Fibroblast of pulmonary artery (primary cell): Measurements from ENCODE around the gene FLOT1.

Experiments
- DNase-seq: peaks from one replicate; pipeline ENCODE4 v3.0.0-alpha.2; 2010; ENCODE audit warnings: low read depth
- H3K4me3 ChIP-seq: replicated peaks from 2 replicates; pipeline ENCODE4 v1.5.1; 2011; ENCODE audit warnings: low read depth, mild to moderate bottlenecking, control low read depth, low read length, moderate library complexity
- TF ChIP-seq, protein P1 (sequence below): IDR thresholded peaks from 2 replicates; pipeline ENCODE4 v1.5.1; 2011; ENCODE audit warnings: mild to moderate bottlenecking, control low read depth, low read length, inconsistent platforms; ENCODE audit errors: missing control alignments

Gene FLOT1, protein sequence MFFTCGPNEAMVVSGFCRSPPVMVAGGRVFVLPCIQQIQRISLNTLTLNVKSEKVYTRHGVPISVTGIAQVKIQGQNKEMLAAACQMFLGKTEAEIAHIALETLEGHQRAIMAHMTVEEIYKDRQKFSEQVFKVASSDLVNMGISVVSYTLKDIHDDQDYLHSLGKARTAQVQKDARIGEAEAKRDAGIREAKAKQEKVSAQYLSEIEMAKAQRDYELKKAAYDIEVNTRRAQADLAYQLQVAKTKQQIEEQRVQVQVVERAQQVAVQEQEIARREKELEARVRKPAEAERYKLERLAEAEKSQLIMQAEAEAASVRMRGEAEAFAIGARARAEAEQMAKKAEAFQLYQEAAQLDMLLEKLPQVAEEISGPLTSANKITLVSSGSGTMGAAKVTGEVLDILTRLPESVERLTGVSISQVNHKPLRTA

DNA sequence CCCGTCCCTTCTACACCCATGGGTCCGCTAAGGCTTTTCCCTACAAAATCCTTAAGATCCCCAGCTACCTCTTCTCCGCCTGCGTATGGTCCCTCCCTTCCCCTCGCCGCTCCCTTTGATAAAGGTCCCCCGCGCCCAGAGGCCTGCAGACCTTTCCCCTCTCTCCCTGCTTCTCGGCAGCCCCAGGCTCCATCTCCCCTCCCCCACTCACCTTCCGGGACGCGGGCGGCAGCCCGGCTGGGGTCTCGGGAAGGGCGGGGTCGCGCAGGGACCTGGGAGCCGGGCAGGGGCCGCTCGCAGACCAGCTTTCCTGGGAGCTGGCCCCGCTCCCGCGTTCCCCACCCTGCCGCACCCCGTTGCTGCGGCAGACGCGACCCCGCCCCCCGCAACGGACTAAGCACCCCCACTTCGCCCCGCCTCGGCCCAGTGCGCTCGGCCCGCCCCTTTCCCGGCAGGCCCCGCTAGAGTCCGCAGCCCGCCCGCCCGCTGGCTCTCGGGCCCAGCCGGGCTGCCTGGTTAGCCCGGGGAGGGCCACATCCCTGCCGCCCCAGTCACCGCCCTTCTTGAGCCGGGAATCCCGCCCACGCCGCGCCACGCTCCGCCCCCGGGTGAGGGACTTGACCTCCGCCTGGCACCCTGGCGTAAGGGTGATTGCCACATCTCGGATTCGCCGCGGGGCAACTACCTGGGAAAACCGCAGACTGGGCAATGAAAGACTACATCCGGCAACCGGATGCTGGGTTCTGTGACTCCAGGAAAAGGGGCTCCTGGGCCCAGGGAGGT lies at the start of gene FLOT1:
FLOT1 (minus strand) TSS at position 372 of the 783 bp plus-strand sequence. CDS start 498 bp downstream, outside the sequence.
- H3K4me3 ChIP-seq: peak within 1 kb of the TSS; percentile 87
- TF ChIP-seq, protein P1, sequence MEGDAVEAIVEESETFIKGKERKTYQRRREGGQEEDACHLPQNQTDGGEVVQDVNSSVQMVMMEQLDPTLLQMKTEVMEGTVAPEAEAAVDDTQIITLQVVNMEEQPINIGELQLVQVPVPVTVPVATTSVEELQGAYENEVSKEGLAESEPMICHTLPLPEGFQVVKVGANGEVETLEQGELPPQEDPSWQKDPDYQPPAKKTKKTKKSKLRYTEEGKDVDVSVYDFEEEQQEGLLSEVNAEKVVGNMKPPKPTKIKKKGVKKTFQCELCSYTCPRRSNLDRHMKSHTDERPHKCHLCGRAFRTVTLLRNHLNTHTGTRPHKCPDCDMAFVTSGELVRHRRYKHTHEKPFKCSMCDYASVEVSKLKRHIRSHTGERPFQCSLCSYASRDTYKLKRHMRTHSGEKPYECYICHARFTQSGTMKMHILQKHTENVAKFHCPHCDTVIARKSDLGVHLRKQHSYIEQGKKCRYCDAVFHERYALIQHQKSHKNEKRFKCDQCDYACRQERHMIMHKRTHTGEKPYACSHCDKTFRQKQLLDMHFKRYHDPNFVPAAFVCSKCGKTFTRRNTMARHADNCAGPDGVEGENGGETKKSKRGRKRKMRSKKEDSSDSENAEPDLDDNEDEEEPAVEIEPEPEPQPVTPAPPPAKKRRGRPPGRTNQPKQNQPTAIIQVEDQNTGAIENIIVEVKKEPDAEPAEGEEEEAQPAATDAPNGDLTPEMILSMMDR: no peak
- DNase-seq: peak; percentile 98

DNA sequence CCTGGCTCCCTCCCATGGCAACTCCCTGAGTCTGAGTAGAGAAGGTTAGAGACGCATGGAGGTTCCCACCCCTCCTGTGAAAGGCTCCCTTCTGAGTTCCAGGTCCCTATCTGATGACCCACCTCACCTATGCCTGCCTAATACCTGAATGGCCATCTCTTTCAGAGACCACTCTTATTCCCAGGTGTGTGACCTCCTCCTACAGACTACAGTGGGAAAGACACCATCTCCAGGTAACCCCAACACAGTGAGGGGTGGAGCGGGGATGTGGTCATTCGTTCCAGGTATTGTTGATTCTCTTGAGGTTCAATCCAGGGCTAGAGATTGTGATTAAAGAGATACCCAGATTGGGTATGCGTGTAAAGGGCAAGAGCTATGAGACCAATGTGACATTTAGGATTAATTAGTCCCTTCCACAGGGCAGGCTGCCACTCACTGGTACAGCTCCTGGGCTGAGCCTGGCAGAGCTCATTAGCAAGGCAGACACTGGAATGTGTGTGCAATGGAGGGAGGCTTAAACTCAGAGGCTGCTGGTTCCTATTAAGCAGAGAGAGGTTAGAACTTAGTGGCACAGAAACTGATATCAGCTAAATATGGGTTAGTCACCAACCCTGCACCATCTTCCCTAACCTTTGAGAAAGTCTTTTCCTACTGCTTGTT lies 48.4 kb upstream of the FLOT1 start:
- no peak for DNase-seq
- TF ChIP-seq, protein P1: no peak
- H3K4me3 ChIP-seq: no peak overlapping the region

DNA sequence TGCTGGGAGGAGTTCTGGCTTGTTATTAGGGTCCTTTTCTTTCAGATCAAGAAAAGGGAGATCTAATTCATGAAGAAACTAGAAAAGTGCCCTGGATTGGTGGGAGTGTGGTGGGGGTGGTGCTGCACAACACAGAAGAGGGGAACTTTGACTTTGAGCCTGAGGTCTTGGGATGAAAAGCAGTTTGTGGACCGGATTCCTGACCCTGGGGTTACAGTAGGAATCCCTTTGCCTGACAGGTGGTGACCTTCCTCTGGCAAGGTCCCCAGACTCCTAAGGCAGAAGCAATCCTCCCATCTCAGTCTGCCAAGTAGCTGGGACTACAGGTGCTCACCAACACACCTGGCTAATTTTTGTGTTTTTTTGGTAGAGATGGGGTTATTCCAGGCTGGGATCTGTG lies 47.1 kb upstream of the FLOT1 start:
- DNase-seq: no peak
- TF ChIP-seq, protein P1: no peak
- H3K4me3 ChIP-seq: no peak overlapping the region

DNA sequence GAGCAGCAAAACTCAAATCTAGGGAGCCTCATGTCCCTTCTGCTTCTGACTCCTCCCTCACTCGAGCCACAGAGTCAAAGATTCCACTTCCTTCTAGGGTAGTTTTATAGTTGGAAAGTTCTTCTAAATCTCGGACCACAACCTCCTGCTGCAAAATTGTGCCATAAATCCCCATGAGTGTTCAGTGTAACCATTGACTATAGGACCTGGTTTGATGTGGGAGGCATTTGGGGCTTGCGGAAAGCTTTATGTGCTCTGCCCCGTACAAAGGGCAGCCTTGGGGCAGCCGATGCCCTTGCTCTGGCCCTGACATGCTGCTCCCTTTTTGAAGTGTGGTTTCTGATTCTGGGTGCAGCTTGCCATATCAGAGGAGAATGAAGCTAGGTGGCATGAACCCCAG lies 45.5 kb upstream of the FLOT1 start:
- DNase-seq: no peak
- H3K4me3 ChIP-seq: no peak overlapping the region
- TF ChIP-seq, protein P1: no peak

DNA sequence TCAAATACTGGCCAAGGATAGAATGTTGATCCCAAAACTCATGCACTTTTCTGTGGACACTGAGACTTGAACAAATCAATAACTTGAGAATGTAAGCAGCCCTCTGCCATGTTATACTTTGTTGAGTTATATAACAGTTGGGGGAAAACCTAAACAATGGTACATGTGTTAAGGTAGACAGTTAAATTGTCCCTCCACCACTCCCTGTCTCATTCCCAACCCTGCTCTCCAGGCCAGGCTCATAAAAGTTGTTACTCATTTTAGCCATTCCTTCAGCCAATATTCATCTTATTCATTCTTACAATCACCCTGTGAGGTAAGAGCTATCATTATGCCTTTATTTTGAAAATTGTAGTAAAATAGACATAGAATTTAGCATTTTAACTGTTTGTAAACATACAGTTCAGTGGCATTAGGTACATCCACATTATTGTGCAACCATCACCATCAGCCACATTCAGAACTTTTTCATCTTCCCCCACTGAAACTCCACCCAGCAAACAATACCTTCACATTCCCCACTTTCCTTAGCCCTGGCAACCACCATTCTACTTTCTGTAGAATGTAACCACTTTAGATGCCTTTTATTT lies 40.0 kb upstream of the FLOT1 start:
- TF ChIP-seq, protein P1: no peak
- peak; percentile 62 for DNase-seq
- H3K4me3 ChIP-seq: no peak overlapping the region

DNA sequence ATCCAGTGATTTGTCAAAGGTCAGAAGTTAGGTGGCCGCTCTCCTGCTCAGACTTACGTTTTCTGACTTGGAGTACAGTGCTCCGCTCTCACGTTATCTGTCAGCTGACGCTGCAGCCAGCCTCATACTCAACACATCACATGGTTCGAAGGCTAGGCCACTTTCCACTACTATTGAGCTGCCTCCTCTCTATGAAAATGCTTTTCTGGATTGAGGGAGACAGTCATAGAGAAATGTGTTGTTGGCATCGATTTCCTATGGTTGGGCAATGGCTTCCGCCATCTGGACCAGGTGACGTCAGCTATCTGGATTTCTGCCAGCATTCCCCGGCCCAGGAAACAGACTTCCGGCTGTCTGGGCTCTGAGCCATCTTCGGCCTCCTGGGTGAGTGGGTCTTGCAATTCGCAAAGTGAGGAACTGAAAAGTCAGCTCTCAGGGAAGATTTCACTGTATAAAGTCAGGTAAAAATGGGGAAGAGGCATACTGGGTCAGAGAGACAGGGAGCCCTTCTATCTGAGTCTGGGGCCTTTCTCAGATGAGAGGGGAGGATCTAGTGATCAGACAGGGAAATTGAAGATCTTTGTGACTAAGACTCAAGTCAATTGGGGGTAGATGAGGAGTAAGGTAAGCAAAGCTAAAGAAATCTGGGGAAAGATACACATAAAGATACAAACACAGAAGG lies 39.4 kb upstream of the FLOT1 start:
- H3K4me3 ChIP-seq: no peak overlapping the region
- TF ChIP-seq, protein P1: no peak
- peak; percentile 100 for DNase-seq
